HEK293T (cell line): ENCODE measurements around the gene CD7.

ENCODE experiments used
- CTCF ChIA-PET: fragments of 350-600 bp; formaldehyde crosslinking; extraction: SDS; loops from one replicate; lab custom pipeline; 2021; ENCODE audit warnings: antibody characterized with exemption, inconsistent platforms; lab: Yijun Ruan, JAX
- POLR2A ChIA-PET: fragments of 350-600 bp; formaldehyde crosslinking; extraction: SDS; loops from one replicate; lab custom pipeline; 2020; ENCODE audit warnings: antibody characterized with exemption, inconsistent platforms; lab: Yijun Ruan, JAX
- DNase-seq: peaks from one replicate; pipeline ENCODE4 v3.0.0; 2012; ENCODE audit warnings: mixed read lengths; ENCODE audit errors: extremely low spot score
- ARNT ChIP-seq: fragments of 450-650 bp; IDR thresholded peaks from 2 replicates; pipeline ENCODE4 v1.6.1; 2017; ENCODE audit warnings: mild to moderate bottlenecking
- BHLHE40 ChIP-seq: fragments of 450-650 bp; IDR thresholded peaks from 2 replicates; pipeline ENCODE4 v1.6.1; 2016; ENCODE audit warnings: mild to moderate bottlenecking, moderate library complexity, borderline replicate concordance
- CTBP1 ChIP-seq: fragments of 450-650 bp; IDR thresholded peaks from 2 replicates; pipeline ENCODE4 v1.6.1; 2016; ENCODE audit warnings: borderline replicate concordance
- ELF4 ChIP-seq: fragments of 450-650 bp; IDR thresholded peaks from 2 replicates; pipeline ENCODE4 v1.6.1; 2017; ENCODE audit warnings: antibody characterized with exemption
- FOXA1 ChIP-seq: fragments of 450-650 bp; IDR thresholded peaks from 2 replicates; pipeline ENCODE4 v1.6.1; 2016; ENCODE audit warnings: mild to moderate bottlenecking
- FOXK2 ChIP-seq: fragments of 450-650 bp; IDR thresholded peaks from 2 replicates; pipeline ENCODE4 v1.6.1; 2016; ENCODE audit warnings: mild to moderate bottlenecking
- FOXM1 ChIP-seq: fragments of 450-650 bp; IDR thresholded peaks from 2 replicates; pipeline ENCODE4 v1.6.1; 2017; ENCODE audit warnings: mild to moderate bottlenecking, borderline replicate concordance
- HDGF ChIP-seq: fragments of 450-650 bp; IDR thresholded peaks from 2 replicates; pipeline ENCODE4 v1.6.1; 2017; ENCODE audit warnings: antibody characterized with exemption, borderline replicate concordance
- L3MBTL2 ChIP-seq: fragments of 450-650 bp; conservative IDR thresholded peaks from 2 replicates; pipeline ENCODE4 v1.6.1; 2016; ENCODE audit warnings: mild to moderate bottlenecking
- LEF1 ChIP-seq: fragments of 450-650 bp; IDR thresholded peaks from 2 replicates; pipeline ENCODE4 v1.6.1; 2017; ENCODE audit warnings: mild to moderate bottlenecking, borderline replicate concordance
- NFRKB ChIP-seq: fragments of 450-650 bp; IDR thresholded peaks from 2 replicates; pipeline ENCODE4 v1.6.1; 2016; ENCODE audit warnings: mild to moderate bottlenecking, moderate library complexity
- PKNOX1 ChIP-seq: fragments of 450-650 bp; IDR thresholded peaks from 2 replicates; pipeline ENCODE4 v1.6.1; 2016
- SP1 ChIP-seq: fragments of 450-650 bp; IDR thresholded peaks from 2 replicates; pipeline ENCODE4 v1.6.1; 2017
- SUZ12 ChIP-seq: fragments of 450-650 bp; IDR thresholded peaks from 2 replicates; pipeline ENCODE4 v1.6.1; 2016; ENCODE audit warnings: mild to moderate bottlenecking
- TARDBP ChIP-seq: fragments of 450-650 bp; IDR thresholded peaks from 2 replicates; pipeline ENCODE4 v1.6.1; 2016
- ZNF384 ChIP-seq: fragments of 450-650 bp; IDR thresholded peaks from 2 replicates; pipeline ENCODE4 v1.6.1; 2016

The CD7 gene

GRCh38 chr17:82309656-82310570 lies 7.5 kb downstream of the CD7 start:
- no peak for TF ChIP-seq FOXK2
- TF ChIP-seq ELF4: no peak
- no peak for TF ChIP-seq L3MBTL2
- no peak for TF ChIP-seq PKNOX1
- no peak for TF ChIP-seq TARDBP
- TF ChIP-seq BHLHE40: no peak
- no peak for TF ChIP-seq CTBP1
- TF ChIP-seq SP1: no peak
- TF ChIP-seq FOXM1: no peak
- TF ChIP-seq ZNF384: no peak
- TF ChIP-seq ARNT: no peak
- no peak for TF ChIP-seq NFRKB
- TF ChIP-seq LEF1: no peak
- no peak for TF ChIP-seq HDGF
- no peak for TF ChIP-seq SUZ12
- TF ChIP-seq FOXA1: no peak
- DNase-seq: no peak
- ChIA-PET POLR2A (no interaction called here), CTCF (no interaction called here)

DNA sequence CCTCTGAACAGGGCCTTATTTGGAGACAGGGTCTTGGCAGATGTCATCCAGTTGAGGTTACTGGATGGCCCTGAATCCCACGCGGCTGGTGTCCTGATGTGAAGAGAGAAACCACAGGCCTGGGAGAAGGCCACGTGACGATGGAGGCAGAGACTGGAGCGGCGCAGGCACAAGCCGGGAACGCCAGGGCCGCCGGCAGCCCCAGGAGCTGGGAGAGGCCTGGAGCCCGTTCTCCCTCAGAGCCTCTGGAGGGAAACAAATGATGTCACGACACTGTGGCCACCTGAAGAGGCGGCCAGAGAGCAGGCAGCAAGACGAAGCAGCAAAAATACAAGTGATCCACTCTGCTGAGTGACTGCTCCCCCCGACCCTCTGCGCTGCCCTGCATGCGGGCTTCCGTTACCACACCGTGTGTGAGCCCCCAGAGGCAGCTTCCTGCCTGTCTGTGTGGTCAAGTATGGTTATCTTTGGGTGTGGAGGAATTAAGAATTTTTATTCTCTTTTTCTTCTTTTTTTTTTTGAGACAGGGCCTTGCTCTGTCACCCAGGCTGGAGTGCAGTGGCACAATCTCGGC lies 11.6 kb downstream of the CD7 start:
- TF ChIP-seq CTBP1 (no peak), HDGF (no peak), NFRKB (no peak), BHLHE40 (no peak), LEF1 (no peak), ELF4 (no peak), SUZ12 (no peak), SP1 (no peak), PKNOX1 (no peak), FOXA1 (no peak), L3MBTL2 (no peak), FOXM1 (no peak), ZNF384 (no peak), TARDBP (no peak), FOXK2 (no peak), ARNT (no peak)
- ChIA-PET POLR2A (interaction anchor here (4.5 kb wide), 1 partner anchor 14 kb away, joined by 19 read pairs; no protein-coding TSS in a partner anchor), CTCF (no interaction called here)
- DNase-seq: no peak

DNA sequence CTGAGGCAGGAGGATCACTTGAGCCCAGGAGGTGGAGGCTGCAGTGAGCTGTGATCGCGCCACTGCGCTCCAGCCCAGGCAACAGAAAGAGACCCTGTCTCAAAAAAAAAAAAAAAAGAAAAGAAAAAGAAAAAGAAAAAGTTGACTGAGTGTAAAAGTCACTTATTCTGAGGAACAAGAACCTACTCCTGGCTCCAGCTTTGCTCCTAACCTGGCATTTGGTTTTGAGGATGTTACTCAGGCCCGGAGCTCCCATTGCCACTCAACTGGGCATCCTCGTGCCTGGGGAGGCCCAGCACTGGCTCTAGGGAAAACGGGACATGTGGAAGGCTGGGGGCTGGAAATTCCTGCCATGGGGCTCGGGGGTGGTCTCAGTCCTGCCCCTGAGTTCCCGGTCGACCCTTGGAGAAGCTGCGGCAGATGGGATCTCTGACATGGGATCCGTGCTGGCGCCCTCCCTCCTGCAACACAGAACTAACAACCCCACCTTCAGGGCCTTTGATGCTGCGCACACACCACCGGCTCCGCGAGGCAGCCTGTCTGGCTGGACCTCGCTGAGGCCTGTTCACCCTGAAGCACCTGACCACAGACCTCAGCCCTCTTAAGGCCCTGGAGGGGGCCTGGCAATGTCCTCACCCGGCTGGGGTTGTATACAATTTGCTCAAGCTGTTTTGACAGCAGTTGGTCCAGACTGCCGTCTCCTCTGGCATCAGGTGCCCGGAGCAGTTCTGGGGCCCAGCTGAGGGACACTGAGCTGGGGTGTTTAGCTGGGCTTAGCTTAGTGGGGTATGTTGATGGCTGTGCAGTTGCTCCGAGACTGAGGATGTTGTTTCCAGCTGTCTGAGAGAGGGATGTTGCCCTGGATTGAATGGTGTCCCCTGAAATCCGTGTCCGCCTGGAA lies 12.3 kb downstream of the CD7 start:
- no peak for DNase-seq
- CTCF ChIA-PET: interaction anchor here (0.9 kb wide), 1 partner anchor 29 kb away, joined by 3 read pairs; no protein-coding TSS in a partner anchor
- no peak for TF ChIP-seq SUZ12
- no peak for TF ChIP-seq HDGF
- TF ChIP-seq SP1: no peak
- TF ChIP-seq PKNOX1: no peak
- TF ChIP-seq TARDBP: no peak
- no peak for TF ChIP-seq CTBP1
- no peak for TF ChIP-seq NFRKB
- no peak for TF ChIP-seq BHLHE40
- no peak for TF ChIP-seq FOXM1
- POLR2A ChIA-PET: interaction anchor here (4.5 kb wide), 1 partner anchor 13 kb away, joined by 19 read pairs; no protein-coding TSS in a partner anchor

DNA sequence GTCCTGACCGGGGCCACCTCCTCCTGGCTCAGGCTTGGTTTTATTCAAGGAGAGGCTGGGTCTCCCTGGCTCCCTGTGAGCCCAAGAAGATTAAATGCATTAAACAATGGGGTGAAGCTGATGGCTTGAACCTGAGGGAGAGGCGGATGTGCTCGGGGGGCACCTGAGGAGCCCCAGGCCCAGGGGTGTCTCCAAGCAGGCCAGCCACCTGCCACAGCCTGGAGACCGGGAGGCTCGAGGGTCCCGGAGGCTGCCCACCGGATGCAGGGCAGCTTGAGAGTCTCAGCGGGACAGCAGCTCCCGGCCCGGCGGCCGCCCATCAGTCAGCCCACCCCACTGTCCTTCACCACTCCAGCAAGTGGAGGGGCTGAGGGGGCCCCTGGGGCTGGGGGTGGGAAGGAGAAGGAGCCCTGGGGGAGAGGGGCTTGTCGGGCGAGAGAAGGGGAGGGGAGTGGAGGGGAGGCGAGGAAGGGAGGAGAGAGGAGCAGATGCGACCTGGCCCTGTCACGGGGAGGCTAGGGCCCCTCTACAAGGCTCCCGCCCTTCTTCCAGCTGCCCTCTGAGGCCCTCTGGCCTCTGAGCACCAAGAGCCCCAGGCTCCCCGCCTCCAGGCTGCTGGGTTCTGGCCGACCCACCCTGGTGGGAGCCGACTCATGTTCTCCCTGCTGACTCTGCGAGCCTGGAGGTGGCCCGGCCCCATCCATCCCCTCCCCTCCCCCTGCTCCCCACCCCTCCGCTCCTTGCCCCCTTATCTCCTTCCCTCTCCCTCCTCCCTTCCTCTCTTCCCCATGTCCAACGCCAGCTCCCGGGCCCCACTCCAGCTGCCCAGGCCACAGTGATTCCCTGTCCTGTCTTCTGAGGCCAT lies 13.2 kb downstream of the CD7 start:
- no peak for TF ChIP-seq SP1
- no peak for TF ChIP-seq L3MBTL2
- no peak for TF ChIP-seq FOXK2
- ChIA-PET CTCF (interaction anchor here (0.5 to 0.9 kb wide), 2 partner anchors 28 to 124 kb away, joined by 3 read pairs; no protein-coding TSS in a partner anchor), POLR2A (interaction anchor here (4.5 kb wide), 1 partner anchor 12 kb away, joined by 19 read pairs; no protein-coding TSS in a partner anchor)
- no peak for DNase-seq
